HEK293 (cell line): Measurements from ENCODE around the gene PGGHG.

Source experiments
- CTCF ChIA-PET: fragments of 350-600 bp; formaldehyde crosslinking; extraction: SDS; loops from one replicate; lab custom pipeline; 2021; ENCODE audit warnings: antibody characterized with exemption; lab: Yijun Ruan, JAX
- POLR2A ChIA-PET: fragments of 300-600 bp; formaldehyde crosslinking; extraction: SDS; loops from one replicate; lab custom pipeline; 2020; ENCODE audit warnings: antibody characterized with exemption, inconsistent platforms; lab: Yijun Ruan, JAX
- H3K27ac ChIP-seq: fragments of 200-500 bp; sonication (Bioruptor generic); 2 replicates; pipeline ENCODE4 v1.5.1; 2014; ENCODE audit warnings: low read depth, low read length, control low read depth, inconsistent platforms; ENCODE audit errors: extremely low read depth
- H3K36me3 ChIP-seq, 2 experiments: fragments of 200-500 bp in 1 of 2; sonication (Bioruptor generic) in 1 of 2; 1 replicate in 1 of 2; 2 replicates in 1 of 2; pipeline ENCODE4 v1.5.1; 2014 to 2017; ENCODE audit warnings: inconsistent platforms in 2 of 2, low read length in 2 of 2; ENCODE audit not compliant: control insufficient read depth in 2 of 2, insufficient read depth in 1 of 2
- H3K4me1 ChIP-seq: fragments of 200-500 bp; sonication (Bioruptor generic); 2 replicates; pipeline ENCODE4 v1.5.1; 2014; ENCODE audit warnings: mild to moderate bottlenecking, low read length, inconsistent platforms; ENCODE audit not compliant: control insufficient read depth, insufficient read depth
- H3K4me3 ChIP-seq: 2 replicates; pipeline ENCODE4 v1.5.1; 2011; ENCODE audit warnings: low read depth, mild to moderate bottlenecking, control low read depth, low read length, moderate library complexity
- H3K9me3 ChIP-seq: fragments of 200-500 bp; sonication (Bioruptor generic); 2 replicates; pipeline ENCODE4 v1.5.1; 2014; ENCODE audit warnings: low read depth, low read length, inconsistent platforms; ENCODE audit not compliant: control insufficient read depth, insufficient read depth
- AEBP2 ChIP-seq: fragments of 450-650 bp; formaldehyde crosslinking; IDR thresholded peaks from 2 replicates; pipeline ENCODE4 v1.5.1; 2016; ENCODE audit warnings: missing biosample characterization, missing genetic modification characterization, borderline replicate concordance
- HOXD13 ChIP-seq: sonication (generic); formaldehyde crosslinking; IDR thresholded peaks from 2 replicates; pipeline ENCODE4 v1.8.0; 2022; ENCODE audit warnings: missing genetic modification reagents, borderline replicate concordance
- REST ChIP-seq: fragments of 450-650 bp; formaldehyde crosslinking; IDR thresholded peaks from 2 replicates; pipeline ENCODE4 v1.5.1; 2016; ENCODE audit warnings: missing biosample characterization, missing genetic modification characterization
- TRIM28 ChIP-seq: IDR thresholded peaks from 2 replicates; pipeline ENCODE4 v1.6.1; 2011; ENCODE audit warnings: low read length, control low read depth, borderline replicate concordance
- WT1 ChIP-seq: fragments of 450-650 bp; formaldehyde crosslinking; IDR thresholded peaks from 2 replicates; pipeline ENCODE4 v1.5.1; 2016; ENCODE audit warnings: missing biosample characterization, missing genetic modification characterization
- ZBTB1 ChIP-seq: fragments of 450-650 bp; formaldehyde crosslinking; IDR thresholded peaks from 2 replicates; pipeline ENCODE4 v1.5.1; 2016; ENCODE audit warnings: missing biosample characterization, missing genetic modification characterization
- ZBTB44 ChIP-seq: fragments of 450-650 bp; IDR thresholded peaks from 2 replicates; pipeline ENCODE4 v1.5.1; 2018; ENCODE audit warnings: missing biosample characterization, mild to moderate bottlenecking, missing genetic modification characterization
- ZFP69B ChIP-seq: fragments of 450-650 bp; formaldehyde crosslinking; IDR thresholded peaks from 2 replicates; pipeline ENCODE4 v1.5.1; 2016; ENCODE audit warnings: missing biosample characterization, missing genetic modification characterization
- ZNF175 ChIP-seq: fragments of 450-650 bp; formaldehyde crosslinking; IDR thresholded peaks from 2 replicates; pipeline ENCODE4 v1.5.1; 2016; ENCODE audit warnings: missing biosample characterization, missing genetic modification characterization
- ZNF335 ChIP-seq: fragments of 450-650 bp; formaldehyde crosslinking; conservative IDR thresholded peaks from 2 replicates; pipeline ENCODE4 v1.5.1; 2016; ENCODE audit warnings: missing biosample characterization, missing genetic modification characterization
- ZNF37A ChIP-seq: fragments of 450-650 bp; IDR thresholded peaks from 2 replicates; pipeline ENCODE4 v1.5.1; 2018; ENCODE audit warnings: missing biosample characterization, missing genetic modification characterization
- ZNF398 ChIP-seq: fragments of 450-650 bp; formaldehyde crosslinking; IDR thresholded peaks from 2 replicates; pipeline ENCODE4 v1.5.1; 2017; ENCODE audit warnings: missing biosample characterization, missing genetic modification characterization
- ZNF555 ChIP-seq: fragments of 450-650 bp; formaldehyde crosslinking; conservative IDR thresholded peaks from 2 replicates; pipeline ENCODE4 v1.5.1; 2017; ENCODE audit warnings: missing biosample characterization, mild to moderate bottlenecking, missing genetic modification characterization, inconsistent platforms
- ZNF692 ChIP-seq: fragments of 450-650 bp; formaldehyde crosslinking; IDR thresholded peaks from 2 replicates; pipeline ENCODE4 v1.5.1; 2016; ENCODE audit warnings: missing biosample characterization, missing genetic modification characterization
- ZNF704 ChIP-seq: fragments of 450-650 bp; formaldehyde crosslinking; IDR thresholded peaks from 2 replicates; pipeline ENCODE4 v1.5.1; 2016; ENCODE audit warnings: missing biosample characterization, missing genetic modification characterization
- ZNF747 ChIP-seq: fragments of 450-650 bp; formaldehyde crosslinking; IDR thresholded peaks from 2 replicates; pipeline ENCODE4 v1.5.1; 2016; ENCODE audit warnings: missing biosample characterization, missing genetic modification characterization

The PGGHG gene

GRCh38 chr11:287821-288477 is 977 bp upstream of the PGGHG start (continued):
- TF ChIP-seq AEBP2 (tag by site-specific recombination) (no peak), ZNF175 (no peak), ZBTB1 (tag by site-specific recombination) (no peak), TRIM28 (no peak), HOXD13 (CRISPR knock-in tag) (no peak), REST (no peak), ZBTB44 (tag by site-specific recombination) (no peak), ZFP69B (tag by site-specific recombination) (0 out of 2 replicates have a peak, but pooled peaks have one; percentile 46), ZNF704 (tag by site-specific recombination) (no peak), ZNF37A (tag by site-specific recombination) (no peak), ZNF747 (no peak), WT1 (tag by site-specific recombination) (no peak), ZNF692 (tag by site-specific recombination) (0 out of 2 replicates have a peak, but pooled peaks have one; percentile 17)

- no peaks in the 10 kb centered on the region for H3K4me1 ChIP-seq
- POLR2A ChIA-PET = interaction anchor here (1.5 kb wide), 1 partner anchor 118 kb away, joined by 3 read pairs; no protein-coding TSS in a partner anchor
- CTCF ChIA-PET = interaction anchor here (0.7 to 0.8 kb wide), 2 partner anchors 15 to 39 kb away, joined by 3 to 5 read pairs; no protein-coding TSS in a partner anchor
- peaks cover 0 to 29% of the 10 kb centered on the region in 2 experiments; a peak in 1 of 3 replicates for H3K36me3 ChIP-seq
- no peaks in the 10 kb centered on the region for H3K9me3 ChIP-seq
- TF ChIP-seq ZNF398 (peak; percentile 33; the same call in 1 of the 2 replicates), ZNF555 (tag by site-specific recombination) (no peak), ZNF335 (0 out of 2 replicates have a peak, but pooled peaks have one; percentile 18)
- no peak overlapping the region for H3K27ac ChIP-seq
- H3K4me3 ChIP-seq = no peak overlapping the region
These were observed 429 bp downstream of the PGGHG start for GRCh38 chr11:289398-289711.
